A673 (cell line): ENCODE measurements around the gene FKBP11.

Source experiments
- EZH2 ChIP-seq: fragments of 200-600 bp; sonication (generic); IDR thresholded peaks from 2 replicates; pipeline ENCODE4 v1.6.1; 2017; ENCODE audit warnings: borderline replicate concordance, low read depth, mild to moderate bottlenecking, mixed read lengths, antibody characterized with exemption, low read length; ENCODE audit not compliant: poor library complexity, severe bottlenecking
- TF ChIP-seq, protein P1 (sequence below): fragments of 300-800, 200-600 bp; sonication (generic); conservative IDR thresholded peaks from 2 replicates; pipeline ENCODE4 v1.5.1; 2017; ENCODE audit warnings: low read depth, mild to moderate bottlenecking, antibody characterized with exemption, low read length, moderate library complexity, mixed read lengths

DNA sequence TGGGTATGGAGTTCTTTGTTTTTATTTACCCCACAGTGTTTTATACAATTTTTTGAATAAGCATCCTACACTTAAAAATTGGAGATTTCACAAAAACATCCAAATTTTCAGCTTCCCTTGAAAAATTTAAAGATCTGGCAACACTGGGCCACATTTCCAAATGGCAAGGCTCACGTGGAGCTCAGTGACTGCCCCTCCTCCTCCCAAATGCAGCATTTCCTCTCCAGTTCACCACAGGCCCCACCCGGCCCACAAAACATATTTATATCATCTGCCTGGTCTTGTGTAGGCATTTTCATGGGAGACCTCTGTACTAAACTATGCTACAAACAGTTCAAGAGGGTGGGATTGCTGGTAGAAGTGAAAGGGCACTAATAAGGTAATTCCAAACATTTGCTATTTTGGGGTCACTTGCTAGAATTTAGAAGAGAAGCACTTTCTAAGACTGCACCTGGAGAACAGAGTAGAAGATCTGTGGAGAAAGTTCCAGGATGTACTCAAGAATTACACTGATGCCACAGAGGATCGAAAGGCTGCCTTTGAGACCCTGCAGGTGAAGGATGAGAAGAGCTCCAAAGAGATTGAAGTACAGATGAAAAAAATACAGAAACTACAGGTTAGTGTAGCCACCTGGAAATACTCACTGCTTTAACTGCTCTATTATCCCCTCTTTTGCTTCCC is 7.3 kb downstream of the FKBP11 start:
- no peak for TF ChIP-seq EZH2
- TF ChIP-seq, protein P1, sequence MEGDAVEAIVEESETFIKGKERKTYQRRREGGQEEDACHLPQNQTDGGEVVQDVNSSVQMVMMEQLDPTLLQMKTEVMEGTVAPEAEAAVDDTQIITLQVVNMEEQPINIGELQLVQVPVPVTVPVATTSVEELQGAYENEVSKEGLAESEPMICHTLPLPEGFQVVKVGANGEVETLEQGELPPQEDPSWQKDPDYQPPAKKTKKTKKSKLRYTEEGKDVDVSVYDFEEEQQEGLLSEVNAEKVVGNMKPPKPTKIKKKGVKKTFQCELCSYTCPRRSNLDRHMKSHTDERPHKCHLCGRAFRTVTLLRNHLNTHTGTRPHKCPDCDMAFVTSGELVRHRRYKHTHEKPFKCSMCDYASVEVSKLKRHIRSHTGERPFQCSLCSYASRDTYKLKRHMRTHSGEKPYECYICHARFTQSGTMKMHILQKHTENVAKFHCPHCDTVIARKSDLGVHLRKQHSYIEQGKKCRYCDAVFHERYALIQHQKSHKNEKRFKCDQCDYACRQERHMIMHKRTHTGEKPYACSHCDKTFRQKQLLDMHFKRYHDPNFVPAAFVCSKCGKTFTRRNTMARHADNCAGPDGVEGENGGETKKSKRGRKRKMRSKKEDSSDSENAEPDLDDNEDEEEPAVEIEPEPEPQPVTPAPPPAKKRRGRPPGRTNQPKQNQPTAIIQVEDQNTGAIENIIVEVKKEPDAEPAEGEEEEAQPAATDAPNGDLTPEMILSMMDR, result no peak
